Esophagus muscularis mucosa (tissue), 4 donors: Measurements from ENCODE around the gene HEATR1. TPM values are rescaled to one million over a fixed set of nuclear protein-coding genes. Genes with fewer than 3 reads are reported as not detected.

Experiments
- DNase-seq: peaks from one replicate; pipeline ENCODE4 v3.0.0-alpha.2; 2017; ENCODE audit errors: extremely low spot score
- H3K27ac ChIP-seq, 4 donors: fragments of 200-600 bp; sonication (generic); replicated peaks in 1 of 4; 1 replicate in 3 of 4; 2 replicates in 1 of 4; pipeline ENCODE4 v1.5.1; 2016 to 2019; ENCODE audit warnings: mild to moderate bottlenecking in 1 of 4
- H3K27me3 ChIP-seq, 4 donors: fragments of 200-600 bp; sonication (generic); one replicate each; pipeline versions ENCODE4 v1.5.1 to v1.6.0; 2016 to 2019
- H3K36me3 ChIP-seq, 4 donors: fragments of 200-600 bp; sonication (generic); one replicate each; pipeline ENCODE4 v1.5.1; 2016 to 2019
- H3K4me1 ChIP-seq, 4 donors: fragments of 200-600 bp; sonication (generic); one replicate each; pipeline ENCODE4 v1.5.1; 2016 to 2019
- H3K4me3 ChIP-seq, 4 donors: fragments of 200-600 bp; sonication (generic); 1 replicate in 2 of 4; 2 replicates in 2 of 4; pipeline ENCODE4 v1.5.1; 2016 to 2019; ENCODE audit warnings: mild to moderate bottlenecking in 4 of 4, moderate library complexity in 1 of 4
- H3K9me3 ChIP-seq, 4 donors: fragments of 200-600 bp; sonication (generic); 1 replicate in 3 of 4; 2 replicates in 1 of 4; pipeline ENCODE4 v1.5.1; 2016 to 2019
- EP300 ChIP-seq: sonication (generic); formaldehyde crosslinking; IDR thresholded peaks from one replicate; pipeline ENCODE4 v1.6.1; 2017; ENCODE audit warnings: antibody characterized with exemption
- POLR2A ChIP-seq: fragments of 450-650 bp; IDR thresholded peaks from one replicate; pipeline ENCODE4 v1.6.1; 2017; ENCODE audit warnings: antibody characterized with exemption, moderate library complexity, mild to moderate bottlenecking, low read depth
- POLR2AphosphoS5 ChIP-seq, 2 donors: sonication (generic); formaldehyde crosslinking; IDR thresholded peaks; one replicate each; pipeline ENCODE4 v1.6.1; 2017; ENCODE audit warnings: antibody characterized with exemption in 2 of 2
- WGBS: methylation state at CpG from one replicate; pipeline ENCODE4 v1.1.5; 2018; 5-methylcytosine and 5-hydroxymethylcytosine counted together
- intact Hi-C: fragments of 100-400 bp; cut with DNase I; formaldehyde crosslinking; loops from one replicate; pipeline ENCODE4 v1.15.1; 2023
- total RNA-seq, 4 donors: library from RNA; depleted of rRNA; stranded (reverse); fragments of >200 nt; gene quantifications; one replicate each; pipeline versions ENCODE4 v1.1.0 to v1.2.1, GENCODE V29; 2016
- TF ChIP-seq, protein P1 (sequence below), 3 experiments: fragments of 200-600 bp in 2 of 3; fragments of 450-650 bp in 1 of 3; sonication (generic) in 2 of 3; IDR thresholded peaks; one replicate each; pipeline ENCODE4 v1.5.1; 2017 to 2019; ENCODE audit warnings: antibody characterized with exemption in 3 of 3, mild to moderate bottlenecking in 2 of 3, moderate library complexity in 1 of 3

Gene HEATR1
- total RNA-seq, 4 donors from 2014 or later: 15.2 to 17.2 (median 16.3) TPM

DNA sequence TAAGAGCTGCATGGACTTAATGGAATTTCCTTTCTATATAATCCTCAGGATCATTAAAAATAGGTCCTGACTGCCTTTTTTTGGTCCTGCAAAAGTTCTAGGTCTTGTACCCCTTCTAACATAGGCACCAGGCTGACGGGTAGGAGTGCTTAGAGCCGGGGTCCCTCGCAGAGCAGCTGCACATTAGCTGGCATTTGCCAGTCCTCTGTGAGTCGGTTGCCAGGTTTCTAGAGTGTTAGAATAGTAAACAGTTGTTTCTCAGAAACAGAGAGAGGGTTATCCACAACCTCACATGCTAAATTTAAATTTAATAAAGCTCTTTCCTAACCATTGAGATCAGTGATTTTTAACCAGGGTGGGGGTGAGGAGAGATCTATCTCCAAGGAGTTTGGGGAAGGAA lies 35.4 kb upstream of the HEATR1 start:
- WGBS: 27% methylated on average over 4 of the region's 4 CpGs
- H3K4me1 ChIP-seq: peaks cover 0 to 12% (median 9%) of the 10 kb centered on the region in 4 donors
- no peak for DNase-seq
- TF ChIP-seq EP300: no peak
- TF ChIP-seq, protein P1, sequence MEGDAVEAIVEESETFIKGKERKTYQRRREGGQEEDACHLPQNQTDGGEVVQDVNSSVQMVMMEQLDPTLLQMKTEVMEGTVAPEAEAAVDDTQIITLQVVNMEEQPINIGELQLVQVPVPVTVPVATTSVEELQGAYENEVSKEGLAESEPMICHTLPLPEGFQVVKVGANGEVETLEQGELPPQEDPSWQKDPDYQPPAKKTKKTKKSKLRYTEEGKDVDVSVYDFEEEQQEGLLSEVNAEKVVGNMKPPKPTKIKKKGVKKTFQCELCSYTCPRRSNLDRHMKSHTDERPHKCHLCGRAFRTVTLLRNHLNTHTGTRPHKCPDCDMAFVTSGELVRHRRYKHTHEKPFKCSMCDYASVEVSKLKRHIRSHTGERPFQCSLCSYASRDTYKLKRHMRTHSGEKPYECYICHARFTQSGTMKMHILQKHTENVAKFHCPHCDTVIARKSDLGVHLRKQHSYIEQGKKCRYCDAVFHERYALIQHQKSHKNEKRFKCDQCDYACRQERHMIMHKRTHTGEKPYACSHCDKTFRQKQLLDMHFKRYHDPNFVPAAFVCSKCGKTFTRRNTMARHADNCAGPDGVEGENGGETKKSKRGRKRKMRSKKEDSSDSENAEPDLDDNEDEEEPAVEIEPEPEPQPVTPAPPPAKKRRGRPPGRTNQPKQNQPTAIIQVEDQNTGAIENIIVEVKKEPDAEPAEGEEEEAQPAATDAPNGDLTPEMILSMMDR (IDR thresholded peaks at IDR 0.05): no peak
- no peak overlapping the region for H3K4me3 ChIP-seq
- no peak overlapping the region for H3K27ac ChIP-seq
- H3K36me3 ChIP-seq: no peaks in the 10 kb centered on the region
- intact Hi-C loops: no loop called here
- no peaks in the 10 kb centered on the region for H3K9me3 ChIP-seq
- H3K27me3 ChIP-seq: peaks cover 0 to 4% (median 0%) of the 10 kb centered on the region in 4 donors

DNA sequence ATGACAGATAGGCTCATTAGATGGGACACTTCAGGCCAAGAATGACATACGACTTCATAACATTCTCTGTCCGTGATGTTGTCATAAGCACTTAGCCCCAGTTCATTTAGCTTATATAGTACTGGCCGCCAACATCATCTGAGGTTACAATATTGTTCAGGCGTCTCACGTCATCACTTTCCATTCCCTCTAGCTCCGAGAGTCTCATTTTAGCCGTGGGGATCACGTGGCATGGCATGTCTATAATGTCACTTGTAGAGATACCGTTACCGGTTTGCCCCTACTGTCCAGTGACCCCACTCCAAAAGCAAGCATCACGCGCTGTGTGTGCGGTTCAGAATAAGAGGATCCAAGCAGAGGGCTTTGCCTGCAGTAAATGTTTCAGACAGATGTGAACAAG lies 34.6 kb upstream of the HEATR1 start:
- intact Hi-C loops: no loop called here
- H3K9me3 ChIP-seq: no peaks in the 10 kb centered on the region
- no peak for DNase-seq
- no peak overlapping the region for H3K27ac ChIP-seq
- peaks cover 0 to 4% (median 0%) of the 10 kb centered on the region in 4 donors for H3K27me3 ChIP-seq
- peaks cover 0 to 12% (median 9%) of the 10 kb centered on the region in 4 donors for H3K4me1 ChIP-seq
- WGBS: 87% methylated on average over 13 of the region's 13 CpGs
- TF ChIP-seq EP300: no peak
- TF ChIP-seq POLR2AphosphoS5 (IDR thresholded peaks at IDR 0.05): no peak
- TF ChIP-seq POLR2A: no peak
- TF ChIP-seq, protein P1 (IDR thresholded peaks at IDR 0.05): no peak
- H3K4me3 ChIP-seq: no peak overlapping the region
- H3K36me3 ChIP-seq: no peaks in the 10 kb centered on the region

DNA sequence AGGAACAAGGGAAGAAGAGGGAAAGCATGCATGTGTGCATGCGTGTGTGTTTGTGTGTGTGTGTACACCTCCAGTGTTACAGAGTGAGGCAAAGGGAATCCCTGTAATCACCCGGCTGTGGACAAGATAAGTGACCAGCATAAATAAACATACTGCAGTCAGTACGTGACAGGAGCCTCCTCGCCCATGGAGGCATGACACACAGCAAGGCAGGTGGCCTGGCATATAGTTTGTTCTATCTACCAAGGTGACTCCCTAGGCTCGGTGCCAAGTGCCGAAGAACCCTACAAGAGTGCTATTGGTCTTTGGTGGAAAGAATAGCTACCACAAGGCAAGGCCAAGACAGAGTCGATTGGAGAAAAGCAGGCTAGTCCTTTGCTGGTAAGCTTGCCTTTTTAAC lies 31.7 kb upstream of the HEATR1 start:
- no peak for DNase-seq
- no peaks in the 10 kb centered on the region for H3K36me3 ChIP-seq
- TF ChIP-seq POLR2A (no peak), POLR2AphosphoS5 (IDR thresholded peaks at IDR 0.05) (no peak)
- TF ChIP-seq, protein P1 (IDR thresholded peaks at IDR 0.05): no peak
- no peaks in the 10 kb centered on the region for H3K9me3 ChIP-seq
- intact Hi-C loops: no loop called here
- WGBS: 74% methylated on average over 7 of the region's 7 CpGs
- H3K27ac ChIP-seq: no peak overlapping the region
- peaks cover 0 to 4% (median 0%) of the 10 kb centered on the region in 4 donors for H3K27me3 ChIP-seq
- no peak overlapping the region for H3K4me3 ChIP-seq
- peaks cover 0 to 12% (median 9%) of the 10 kb centered on the region in 4 donors for H3K4me1 ChIP-seq

DNA sequence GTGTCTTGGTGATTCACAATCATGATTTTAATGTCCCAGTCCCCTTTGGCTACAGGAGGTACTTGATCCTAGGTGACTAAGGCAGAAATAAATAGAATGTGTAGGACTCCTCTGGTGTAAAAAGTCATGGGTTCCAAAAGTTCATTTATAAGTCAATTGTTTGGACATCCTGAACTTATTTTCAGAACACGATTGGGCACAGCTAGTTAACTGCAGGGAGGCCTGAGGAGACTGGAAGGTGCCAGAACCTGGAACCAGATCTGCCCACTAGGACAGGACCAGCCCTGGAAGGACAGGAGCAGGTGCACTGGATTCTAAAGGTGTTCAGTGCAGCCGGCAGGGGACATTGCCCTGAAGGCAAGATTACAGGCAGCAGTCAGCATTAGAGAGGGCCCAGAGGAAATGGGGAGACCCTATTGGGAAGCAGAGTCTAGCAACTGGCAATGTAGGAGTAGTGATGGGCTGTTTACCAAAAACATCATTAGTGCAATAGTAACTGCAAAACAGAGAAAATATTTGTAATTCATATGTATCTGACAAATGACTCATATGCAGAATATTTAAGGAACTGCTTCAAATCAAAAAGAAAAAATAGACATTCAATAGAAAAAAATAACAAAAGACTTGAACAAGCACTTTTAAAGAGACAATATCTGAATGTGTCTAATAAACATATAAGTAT lies 23.6 kb upstream of the HEATR1 start:
- no peaks in the 10 kb centered on the region for H3K36me3 ChIP-seq
- peaks cover 0 to 8% (median 2%) of the 10 kb centered on the region in 4 donors for H3K9me3 ChIP-seq
- DNase-seq: no peak
- 67% methylated on average over 2 of the region's 2 CpGs for WGBS
- intact Hi-C loops: no loop called here
- H3K27ac ChIP-seq: no peak overlapping the region
- no peaks in the 10 kb centered on the region for H3K27me3 ChIP-seq
- no peaks in the 10 kb centered on the region for H3K4me1 ChIP-seq
- TF ChIP-seq POLR2A (no peak), POLR2AphosphoS5 (IDR thresholded peaks at IDR 0.05) (no peak), EP300 (no peak)
- TF ChIP-seq, protein P1 (IDR thresholded peaks at IDR 0.05): no peak
- H3K4me3 ChIP-seq: no peak overlapping the region
